Measurements from ENCODE around the gene DIPK1A.

Gene DIPK1A

DNA sequence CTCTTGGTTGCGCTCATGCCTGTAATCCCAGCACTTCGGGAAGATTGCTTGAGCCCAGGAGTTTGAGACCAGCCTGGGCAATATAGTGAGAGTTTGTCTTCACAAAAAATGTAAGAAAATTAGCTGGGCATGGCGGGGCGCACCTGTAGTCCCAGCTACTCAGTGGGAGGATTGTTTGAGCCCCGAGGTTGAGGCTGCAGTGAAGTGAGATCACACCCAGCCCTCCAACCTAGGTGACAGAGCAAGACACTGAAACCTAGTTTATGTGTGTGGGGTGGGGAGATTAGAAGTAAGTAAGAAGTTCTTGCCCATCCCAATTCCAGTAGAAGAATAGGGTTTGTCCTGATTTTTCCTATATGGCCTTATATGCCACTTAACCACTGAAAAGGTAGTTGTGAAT is 127.4 kb downstream of the DIPK1A start:
- DNase-seq = peak; percentile 10

DNA sequence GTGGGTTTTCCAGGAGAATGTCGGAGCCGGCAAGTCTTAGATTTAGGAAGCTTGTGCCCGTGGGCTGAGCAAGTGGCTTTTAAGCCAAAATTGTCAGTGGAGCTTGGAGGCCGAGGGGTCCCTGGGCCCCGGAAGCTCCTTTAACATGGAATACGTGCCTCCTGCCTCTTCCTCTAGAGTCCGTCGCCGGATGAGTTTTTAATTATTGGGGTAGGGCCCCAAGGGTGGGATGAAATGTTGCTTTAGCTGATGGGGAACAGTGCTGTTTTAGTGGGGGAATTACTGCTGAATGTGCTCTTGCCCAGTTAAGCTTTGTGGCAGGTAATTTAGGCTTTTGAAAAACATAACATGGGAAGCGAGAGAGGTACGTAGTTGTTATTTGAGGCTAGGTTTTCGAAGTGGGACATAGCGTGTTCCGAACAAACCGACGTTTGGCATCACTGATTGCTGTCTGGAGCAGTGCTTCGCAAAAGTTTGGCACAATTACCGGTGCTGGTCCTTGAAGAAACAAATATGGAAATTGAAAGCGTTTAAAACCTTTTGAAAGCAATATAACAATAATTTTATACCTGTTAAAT is 128.6 kb downstream of the DIPK1A start:
- DNase-seq = no peak

DNA sequence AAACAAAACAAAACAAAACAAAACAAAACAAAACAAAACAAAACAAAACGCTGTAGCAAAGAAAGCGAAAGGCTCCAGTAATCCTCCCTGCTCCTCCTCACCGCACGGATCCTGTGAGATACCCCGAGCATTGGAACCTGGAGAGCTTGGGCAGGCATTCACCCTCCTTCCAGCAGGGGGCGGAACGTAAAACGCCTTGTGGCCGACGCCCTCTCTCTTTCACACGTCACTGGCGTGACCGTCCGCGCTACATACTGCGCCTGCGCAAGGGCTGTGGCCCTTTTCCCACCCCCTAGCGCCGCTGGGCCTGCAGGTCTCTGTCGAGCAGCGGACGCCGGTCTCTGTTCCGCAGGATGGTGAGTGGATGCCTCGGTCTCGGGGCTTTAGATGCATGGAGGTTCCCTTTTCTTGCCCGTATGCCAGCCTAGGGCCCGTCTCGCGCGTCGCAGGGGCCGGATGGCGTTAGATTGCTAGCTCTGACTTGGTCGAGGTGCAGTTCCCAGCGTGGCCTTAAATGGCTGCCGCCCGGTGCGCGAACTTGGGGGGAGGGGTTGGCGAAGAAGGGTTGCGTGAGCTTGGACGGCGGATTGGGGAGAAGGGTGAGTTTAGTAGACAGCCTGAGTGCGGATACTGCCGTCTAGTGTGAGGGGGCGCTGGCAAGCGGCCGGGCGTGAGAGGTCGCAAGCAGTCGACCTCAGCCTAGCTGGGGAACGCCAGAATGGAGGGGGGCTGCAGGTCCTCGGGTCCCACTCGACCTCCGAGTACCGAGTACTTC is 129.3 kb downstream of the DIPK1A start, which contains the start of gene RPL5:
TSS of gene RPL5 (plus strand) at position 279 of the 775 bp plus-strand sequence. CDS start at position 354, 75 bp downstream.
- DNase-seq = peak; percentile 95

DNA sequence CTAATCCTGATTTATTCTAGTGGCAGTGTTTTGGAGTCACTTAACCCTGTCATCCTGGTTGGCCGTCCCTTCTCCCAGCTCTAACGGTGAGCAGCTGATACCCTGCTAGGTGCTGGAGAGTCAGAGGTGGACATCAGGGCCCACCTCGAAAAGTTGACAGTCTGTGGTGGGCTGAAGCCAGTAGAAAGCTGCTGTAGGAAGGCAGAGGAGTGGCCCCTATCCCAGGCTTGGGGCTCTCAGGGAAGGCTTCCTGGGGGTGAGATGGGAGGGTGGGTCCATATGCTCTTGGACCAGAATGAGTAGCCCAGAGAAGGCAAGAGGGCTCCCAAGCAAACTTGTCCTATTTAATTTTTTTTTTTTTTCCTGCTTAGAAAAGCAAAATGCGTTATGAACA is 129.9 kb downstream of the DIPK1A start:
- DNase-seq = no peak

DNA sequence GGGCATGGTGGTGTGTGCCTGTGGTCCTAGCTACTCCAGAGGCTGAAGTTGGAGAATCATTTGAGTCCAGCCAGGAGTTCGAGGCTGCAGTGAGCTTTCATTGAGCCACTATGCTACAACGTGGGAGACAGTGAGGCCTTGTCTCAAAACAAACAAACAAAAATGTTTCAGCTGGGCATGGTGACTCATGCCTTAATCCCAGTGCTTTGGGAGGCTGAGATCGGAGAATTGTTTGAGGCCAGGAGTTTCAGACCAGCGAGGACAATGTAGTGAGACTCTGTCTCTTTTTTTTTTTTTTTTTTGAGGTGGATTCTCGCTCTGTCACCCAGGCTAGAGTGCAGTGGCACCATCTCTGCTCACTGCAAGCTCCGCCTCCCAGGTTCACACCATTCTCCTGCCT is 134.5 kb downstream of the DIPK1A start:
- no peak for DNase-seq

DNA sequence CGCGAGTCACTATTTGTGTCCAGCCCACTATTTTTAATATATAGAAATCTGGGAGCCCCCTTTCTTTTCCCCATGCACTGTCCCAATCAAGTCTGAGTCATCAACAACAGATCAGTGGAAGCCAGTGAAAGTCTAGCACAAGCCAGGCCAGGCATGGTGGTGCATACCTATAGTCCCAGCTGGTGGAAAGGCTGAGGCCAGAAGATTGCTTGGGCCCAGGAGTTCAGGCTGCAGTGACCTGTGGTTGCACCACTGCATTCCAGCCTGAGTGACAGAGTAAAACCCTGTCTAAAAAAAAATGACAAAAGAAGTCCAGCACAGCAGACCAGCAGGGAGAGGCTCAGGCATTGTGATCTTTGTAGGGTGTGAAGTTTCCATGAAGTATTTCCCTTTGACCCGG is 138.4 kb downstream of the DIPK1A start:
- no peak for DNase-seq

DNA sequence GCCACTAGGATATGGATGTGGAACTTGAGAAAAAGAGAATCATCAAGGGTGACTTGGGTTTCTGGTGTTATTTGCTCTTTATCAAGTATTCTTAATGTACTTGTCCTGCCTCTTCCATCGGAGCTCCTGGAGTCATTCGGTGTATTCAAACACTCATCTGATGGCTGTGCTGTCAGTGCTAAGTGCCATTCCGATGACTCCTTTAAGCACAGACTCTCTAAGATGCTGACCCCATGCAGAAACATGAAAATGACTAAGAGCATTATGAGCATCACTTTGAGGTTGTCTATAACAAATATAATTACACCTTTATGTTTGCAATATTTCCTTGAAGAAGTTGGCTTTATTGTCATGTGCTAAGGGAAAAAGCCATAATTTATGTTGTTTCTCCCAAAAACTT is 140.7 kb downstream of the DIPK1A start:
- no peak for DNase-seq

DNA sequence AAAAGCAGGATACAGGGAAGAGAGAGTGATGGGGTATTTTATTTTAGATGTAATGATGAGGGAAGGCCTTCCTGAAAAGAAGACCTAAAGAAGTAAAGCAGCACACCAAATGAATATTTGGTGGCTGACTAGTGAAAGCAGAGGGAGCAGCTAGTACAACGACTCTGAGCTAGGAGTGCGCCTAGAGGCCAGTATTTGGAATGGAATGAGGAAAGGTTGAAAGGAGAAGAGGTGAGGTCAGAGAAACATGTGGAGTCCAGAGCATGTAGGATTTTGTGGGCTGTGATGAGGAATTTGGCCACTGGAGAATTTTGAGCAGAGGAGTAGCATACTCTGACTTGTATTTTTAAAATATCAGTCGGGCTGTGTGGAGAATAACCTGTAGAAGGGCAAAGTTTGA is 141.2 kb downstream of the DIPK1A start:
- DNase-seq = no peak

DNA sequence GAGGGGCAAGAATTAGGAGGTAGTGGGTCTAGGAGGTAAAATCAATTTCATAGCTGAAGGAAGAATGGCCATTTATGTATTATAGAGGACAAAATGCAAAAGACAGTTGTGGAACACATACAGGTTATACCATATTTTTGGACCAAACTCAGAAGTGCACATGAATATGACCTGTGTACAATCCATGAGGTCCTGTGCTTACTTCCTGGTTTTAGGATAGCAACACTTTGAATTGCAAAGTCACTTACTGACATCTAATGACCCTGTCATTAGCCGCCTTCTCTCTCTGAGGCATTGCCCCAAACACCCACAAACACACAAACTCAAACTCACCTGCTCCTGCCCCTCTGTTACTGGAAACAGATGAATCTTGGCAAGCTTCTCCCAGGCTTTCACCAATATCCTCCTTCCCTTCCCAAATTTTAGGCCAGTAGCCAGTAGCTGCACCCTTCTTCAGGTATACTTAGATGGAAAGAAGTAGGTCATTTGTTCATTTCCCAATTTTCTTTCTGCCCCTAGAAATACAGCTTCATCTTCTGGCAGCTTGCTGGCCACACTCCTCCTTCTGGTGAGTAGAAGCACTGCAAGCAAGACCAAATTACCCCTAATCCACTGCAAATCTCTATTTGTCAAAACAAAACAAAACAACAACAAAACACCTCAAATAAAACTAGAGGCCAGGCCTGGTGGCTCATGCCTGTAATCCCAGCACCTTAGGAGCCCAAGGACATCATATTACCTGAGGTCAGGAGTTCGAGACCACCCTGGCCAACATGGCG is 143.1 kb downstream of the DIPK1A start:
- DNase-seq = no peak

DNA sequence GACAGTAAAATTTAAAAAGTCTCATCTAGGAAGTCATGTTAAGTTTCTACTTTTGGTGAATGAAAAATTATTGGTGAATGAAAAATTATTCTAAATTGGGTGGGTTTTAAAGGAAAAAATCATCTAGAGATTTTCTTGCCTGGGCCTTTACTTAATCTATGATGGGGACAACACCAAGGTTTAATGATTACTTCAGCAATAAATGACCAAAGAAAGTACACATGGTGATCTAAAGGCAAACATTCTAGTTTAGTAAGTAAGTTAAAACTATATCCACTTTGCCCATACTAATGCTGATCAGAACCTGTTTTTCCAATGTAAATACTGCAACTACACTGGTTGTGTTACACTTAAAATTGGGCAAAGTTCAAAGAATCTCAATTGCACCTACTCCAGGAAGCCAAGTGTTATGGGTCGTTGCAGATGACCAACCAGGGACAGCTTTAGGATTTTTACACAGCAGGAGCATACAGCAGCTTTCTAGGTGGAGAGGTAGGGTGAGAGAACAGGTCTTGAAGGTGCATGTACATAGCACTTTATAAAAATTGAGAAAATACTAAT is 144.0 kb downstream of the DIPK1A start:
- no peak for DNase-seq

DNA sequence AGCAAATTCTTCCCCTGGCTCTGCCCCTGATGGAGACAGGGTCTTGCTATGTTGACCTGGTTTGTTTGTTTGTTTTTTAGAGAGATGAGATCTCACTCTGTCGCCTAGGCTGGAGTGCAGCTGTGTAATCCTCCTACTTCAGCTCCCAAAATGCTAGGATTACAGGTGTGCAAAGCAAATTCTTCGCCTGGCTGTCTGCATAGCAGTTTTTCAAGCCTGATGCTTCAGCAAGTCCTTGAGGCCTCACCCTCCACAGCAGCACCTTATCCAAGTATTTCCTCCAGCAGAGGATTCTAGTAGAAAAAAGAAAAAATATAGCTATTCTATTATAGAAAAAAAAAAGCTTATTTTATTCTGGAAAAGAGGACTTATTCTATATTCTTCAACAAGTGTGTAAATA is 144.5 kb downstream of the DIPK1A start:
- DNase-seq = no peak

DNA sequence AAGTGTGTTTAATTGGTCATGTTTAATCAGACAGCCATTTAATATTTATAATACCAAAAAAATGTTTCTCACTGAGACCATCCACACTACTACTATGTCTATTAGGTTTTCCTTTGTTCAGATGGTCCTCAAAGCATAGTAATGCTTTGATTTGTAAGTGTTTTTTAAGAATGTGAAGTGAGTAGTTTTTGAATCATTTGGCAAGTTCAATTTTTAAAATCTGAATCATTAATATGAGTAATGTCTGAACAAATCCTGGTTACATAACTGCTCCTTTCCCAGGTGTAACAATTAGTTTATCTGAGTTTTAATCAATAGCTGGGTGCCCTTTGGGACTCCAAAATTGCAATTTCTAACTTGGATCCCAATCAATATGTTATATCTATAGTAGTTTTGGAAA is 152.9 kb downstream of the DIPK1A start:
- no peak for DNase-seq

DNA sequence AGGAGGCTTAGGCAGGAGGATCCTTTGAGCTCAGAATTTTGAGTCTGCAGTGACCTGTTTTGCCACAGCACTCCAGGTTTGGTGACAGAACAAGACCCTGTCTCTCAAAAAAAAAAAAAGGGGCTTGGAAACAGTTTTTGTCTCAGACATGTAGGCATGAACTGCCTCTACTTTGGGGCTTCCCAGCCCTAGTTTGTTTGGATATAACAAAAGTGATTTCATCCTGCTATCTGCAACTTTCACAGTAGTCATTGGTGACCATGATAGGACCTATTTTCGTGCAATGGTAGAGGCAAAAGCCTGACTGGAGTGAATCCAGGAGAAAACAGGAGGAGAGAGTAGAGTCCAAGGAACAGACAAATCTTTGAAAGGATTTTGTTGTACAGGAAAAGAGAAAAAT is 156.0 kb downstream of the DIPK1A start:
- no peak for DNase-seq

DNA sequence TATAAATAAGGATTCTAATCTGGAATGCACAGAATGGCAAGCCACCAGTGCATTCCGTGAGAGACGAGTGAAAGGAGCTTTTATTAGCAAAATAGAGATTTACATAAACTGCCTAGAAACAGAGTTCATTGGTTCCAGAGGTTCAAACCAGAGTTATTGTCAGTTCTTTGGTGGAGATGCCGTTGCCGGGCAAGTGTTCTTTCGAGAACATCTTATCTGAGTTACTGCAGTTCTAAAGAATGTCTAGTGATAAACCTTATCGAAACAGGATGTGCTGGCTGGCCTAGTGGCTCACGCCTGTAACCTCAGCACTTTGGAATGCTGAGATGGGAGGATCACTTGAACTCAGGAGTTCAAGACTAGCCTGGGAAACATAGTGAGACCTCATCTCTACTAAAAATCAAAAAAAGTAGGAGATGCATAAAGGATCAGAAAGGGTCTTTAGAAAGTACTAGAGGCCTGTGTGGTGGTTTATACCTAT is 156.5 kb downstream of the DIPK1A start:
- no peak for DNase-seq

DNA sequence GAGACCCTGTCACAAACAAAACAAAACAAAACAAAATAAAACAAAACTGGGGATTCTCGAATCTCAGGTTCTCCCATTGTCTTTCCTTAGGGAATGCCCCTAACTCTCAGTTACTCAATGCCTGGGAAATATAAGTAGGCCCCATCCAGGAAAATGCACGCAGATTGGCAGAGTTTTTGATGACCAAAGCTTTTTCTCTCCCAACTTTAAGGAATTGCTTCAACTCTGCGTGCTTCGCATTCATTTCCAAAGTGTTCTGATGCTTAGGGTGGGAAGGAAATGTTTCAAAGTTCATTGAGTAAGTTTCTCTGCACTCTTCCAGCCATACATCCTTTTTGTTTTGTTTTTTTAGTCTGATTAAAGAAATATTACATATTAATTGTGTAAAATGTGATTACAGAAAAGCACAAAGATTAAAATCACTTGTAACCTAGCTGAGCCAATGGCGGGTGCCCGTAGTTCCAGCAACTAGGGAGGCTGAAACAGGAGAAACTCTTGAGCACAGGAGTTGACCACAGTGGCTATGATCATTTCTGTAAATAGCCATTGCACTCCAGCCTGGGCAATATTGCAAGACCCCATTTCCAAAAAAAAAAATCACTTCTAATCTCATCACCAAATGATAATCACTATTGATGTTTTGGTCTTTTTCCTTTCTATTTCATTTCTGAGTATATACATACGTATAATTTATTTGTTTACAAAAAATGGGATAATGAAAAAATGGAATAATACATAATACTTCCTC is 157.9 kb downstream of the DIPK1A start:
- DNase-seq = no peak

DNA sequence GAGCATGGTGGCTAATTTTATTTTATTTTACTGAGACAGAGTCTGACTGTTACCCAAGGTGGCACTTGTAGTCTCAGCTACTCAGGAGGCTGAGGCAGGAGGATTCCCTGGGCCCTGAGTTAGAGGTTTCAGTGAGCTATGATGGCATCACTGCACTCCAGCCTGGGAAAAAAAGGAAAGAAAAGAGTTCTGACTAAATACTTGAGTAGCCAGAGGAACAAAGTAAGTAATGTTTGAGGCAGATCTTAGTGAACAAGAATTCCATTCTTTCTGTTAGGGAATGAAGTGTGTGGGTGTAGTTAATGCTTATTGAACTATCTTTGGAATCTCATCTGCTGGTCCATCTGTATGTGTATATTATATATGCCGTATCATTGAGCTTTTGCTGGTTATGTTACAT is 163.3 kb downstream of the DIPK1A start:
- DNase-seq = no peak

DNA sequence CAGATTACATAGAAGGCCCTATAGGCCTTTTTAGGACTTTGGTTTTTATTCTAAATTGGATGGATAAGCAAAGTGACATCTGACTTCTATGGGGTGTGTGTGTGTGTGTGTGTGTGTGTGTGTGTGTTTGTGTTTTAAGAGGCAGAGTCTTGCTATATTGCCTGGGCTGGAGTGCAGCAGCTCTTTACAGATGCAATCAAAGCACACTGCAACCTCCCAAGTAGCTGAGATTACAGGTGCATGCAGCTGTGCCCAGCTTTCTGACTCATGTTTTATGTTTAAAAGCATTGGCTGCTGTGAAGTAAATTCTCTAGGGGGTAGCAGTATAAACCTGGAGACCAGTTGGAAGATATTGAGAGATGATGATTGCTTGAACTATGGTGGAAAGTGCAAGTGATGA is 164.0 kb downstream of the DIPK1A start:
- DNase-seq = no peak

DNA sequence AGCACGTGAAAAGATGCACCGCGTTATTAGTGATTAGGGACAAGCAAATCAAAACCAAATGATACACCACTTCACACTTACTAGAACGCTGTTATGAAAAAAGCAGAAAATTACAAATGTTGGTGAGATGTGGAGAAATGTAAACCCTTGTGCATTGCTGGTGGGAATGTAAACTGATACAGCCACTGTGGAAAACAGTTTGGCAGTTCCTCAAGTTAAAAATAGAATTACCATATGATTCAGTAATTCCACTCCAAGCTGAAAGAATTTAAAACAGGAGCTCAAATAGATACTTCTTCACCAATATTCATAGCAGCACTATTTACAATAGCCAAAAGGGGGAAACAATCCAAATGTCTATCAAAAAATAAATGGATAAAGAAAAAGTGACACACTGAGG is 166.1 kb downstream of the DIPK1A start:
- DNase-seq = no peak

DNA sequence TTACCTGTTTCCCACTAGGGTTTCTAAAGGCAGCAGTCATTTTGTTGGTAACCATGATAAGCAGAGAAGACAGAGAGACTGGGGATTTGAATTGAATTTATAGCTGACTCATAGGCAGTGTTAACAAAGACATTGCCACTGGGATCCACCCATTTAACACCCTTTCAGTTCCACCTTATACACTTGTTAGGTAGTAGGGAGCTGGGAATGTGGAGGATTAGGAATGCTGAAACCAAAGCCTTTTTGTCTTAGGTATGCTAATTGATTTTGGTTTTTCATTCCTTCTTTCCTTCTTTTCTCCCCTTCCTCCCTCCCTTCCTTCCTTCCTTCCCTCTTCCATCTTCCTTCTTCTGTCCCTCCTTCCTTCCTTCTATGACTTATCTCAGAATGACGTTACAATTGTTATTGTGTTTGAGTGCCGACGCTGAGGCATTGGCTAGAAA is 168.9 kb downstream of the DIPK1A start:
- no peak for DNase-seq
